ENCODE data around the gene CCL5. TPM values are rescaled to one million over a fixed set of nuclear protein-coding genes. Genes with fewer than 3 reads are reported as not detected.

The CCL5 gene
- total RNA-seq, 1 experiment from 2014 or later, result 7.0 TPM

GRCh38 chr17:35842239-35842638 lies 37.9 kb downstream of the CCL5 start:
- Mint-ChIP-seq H3K9me3 (ENCODE audit: low read depth, unreplicated experiment) (no peaks in the 10 kb centered on the region), H3K4me1 (ENCODE audit: low read depth, unreplicated experiment) (no peaks in the 10 kb centered on the region), H3K27me3 (ENCODE audit: unreplicated experiment) (no peaks in the 10 kb centered on the region), H3K36me3 (ENCODE audit: insufficient read depth, unreplicated experiment) (peaks cover 69% of the 10 kb centered on the region), H3K4me3 (ENCODE audit: low read depth, unreplicated experiment) (no peak overlapping the region), H3K27ac (ENCODE audit: unreplicated experiment) (no peak overlapping the region)
- intact Hi-C loops (cut with micrococcal nuclease; ENCODE audit: unreplicated experiment), result no loop called here
- CTCF ChIA-PET, result interaction anchor here (0.8 kb wide), 1 partner anchor 12 kb away, joined by 5 read pairs; no protein-coding TSS in a partner anchor
- DNase-seq, result no peak
- no TSS peak for BruUV-seq (replicated peaks)
- no peak for TF ChIP-seq CTCF (IDR thresholded peaks at IDR 0.05; ENCODE audit: unreplicated experiment)

- H3K27me3 Mint-ChIP-seq (ENCODE audit: unreplicated experiment), result no peaks in the 10 kb centered on the region
- no peak for TF ChIP-seq CTCF (IDR thresholded peaks at IDR 0.05; ENCODE audit: unreplicated experiment)
- CTCF ChIA-PET, result interaction anchor here (0.5 to 0.8 kb wide), 4 partner anchors 12 to 239 kb away, joined by 3 to 5 read pairs (median 4); no protein-coding TSS in a partner anchor
- no TSS peak for BruUV-seq (replicated peaks)
- no peak for DNase-seq
- H3K9me3 Mint-ChIP-seq (ENCODE audit: low read depth, unreplicated experiment), result no peaks in the 10 kb centered on the region
- intact Hi-C loops (cut with micrococcal nuclease; ENCODE audit: unreplicated experiment), result no loop called here
- no peak overlapping the region for H3K4me3 Mint-ChIP-seq (ENCODE audit: low read depth, unreplicated experiment)
- H3K4me1 Mint-ChIP-seq (ENCODE audit: low read depth, unreplicated experiment), result no peaks in the 10 kb centered on the region
- H3K36me3 Mint-ChIP-seq (ENCODE audit: insufficient read depth, unreplicated experiment), result peaks cover 71% of the 10 kb centered on the region
- H3K27ac Mint-ChIP-seq (ENCODE audit: unreplicated experiment), result no peak overlapping the region
Measured at GRCh38 chr17:35841505-35841904, 38.7 kb downstream of the CCL5 start.

GRCh38 chr17:35841101-35841500 lies 39.1 kb downstream of the CCL5 start:
- intact Hi-C loops (cut with micrococcal nuclease; ENCODE audit: unreplicated experiment), result no loop called here
- peaks cover 71% of the 10 kb centered on the region for H3K36me3 Mint-ChIP-seq (ENCODE audit: insufficient read depth, unreplicated experiment)
- no peak overlapping the region for H3K27ac Mint-ChIP-seq (ENCODE audit: unreplicated experiment)
- no peak for TF ChIP-seq CTCF (IDR thresholded peaks at IDR 0.05; ENCODE audit: unreplicated experiment)
- H3K4me3 Mint-ChIP-seq (ENCODE audit: low read depth, unreplicated experiment), result no peak overlapping the region
- no TSS peak for BruUV-seq (replicated peaks)
- no peaks in the 10 kb centered on the region for H3K9me3 Mint-ChIP-seq (ENCODE audit: low read depth, unreplicated experiment)
- H3K27me3 Mint-ChIP-seq (ENCODE audit: unreplicated experiment), result no peaks in the 10 kb centered on the region
- DNase-seq, result no peak
- CTCF ChIA-PET, result interaction anchor here (0.5 to 0.7 kb wide), 3 partner anchors 25 to 238 kb away, joined by 3 to 4 read pairs (median 4); no protein-coding TSS in a partner anchor
- H3K4me1 Mint-ChIP-seq (ENCODE audit: low read depth, unreplicated experiment), result no peaks in the 10 kb centered on the region

- H3K9me3 Mint-ChIP-seq (ENCODE audit: low read depth, unreplicated experiment), result no peaks in the 10 kb centered on the region
- H3K27me3 Mint-ChIP-seq (ENCODE audit: unreplicated experiment), result no peaks in the 10 kb centered on the region
- intact Hi-C loops (cut with micrococcal nuclease; ENCODE audit: unreplicated experiment), result no loop called here
- no TSS peak for BruUV-seq (replicated peaks)
- DNase-seq, result no peak
- H3K4me3 Mint-ChIP-seq (ENCODE audit: low read depth, unreplicated experiment), result no peak overlapping the region
- H3K36me3 Mint-ChIP-seq (ENCODE audit: insufficient read depth, unreplicated experiment), result peaks cover 76% of the 10 kb centered on the region
- CTCF ChIA-PET, result no interaction called here
- H3K4me1 Mint-ChIP-seq (ENCODE audit: low read depth, unreplicated experiment), result no peaks in the 10 kb centered on the region
- no peak for TF ChIP-seq CTCF (IDR thresholded peaks at IDR 0.05; ENCODE audit: unreplicated experiment)
- no peak overlapping the region for H3K27ac Mint-ChIP-seq (ENCODE audit: unreplicated experiment)
Measured at GRCh38 chr17:35825206-35825605, 55.0 kb downstream of the CCL5 start.

Other genes starting within 250 kb of the CCL5 start
- 0.95 and 1.4 TPM in 2 replicates for gene RASL10B, start 148.7 kb downstream of the CCL5 start, total RNA-seq (2022)
- gene GAS2L2, start 127.1 kb downstream of the CCL5 start, total RNA-seq (2022), result not detected in 2 replicates
- not detected in 2 replicates for gene C17orf50, start 119.5 kb downstream of the CCL5 start, total RNA-seq (2022)
- gene MMP28, start 84.7 kb downstream of the CCL5 start, total RNA-seq (2022), result not detected in 2 replicates
- 284 and 286 TPM in 2 replicates for gene TAF15, start 70.9 kb downstream of the CCL5 start, total RNA-seq (2022)
- gene HEATR9, start 11.5 kb downstream of the CCL5 start, total RNA-seq (2022), result not detected in 2 replicates
- gene RDM1, start 50.4 kb upstream of the CCL5 start, total RNA-seq (2022), result 6.2 and 6.5 TPM in 2 replicates
- not detected in 2 replicates for gene LYZL6, start 63.4 kb upstream of the CCL5 start, total RNA-seq (2022)
- gene CCL16, start 101.1 kb upstream of the CCL5 start, total RNA-seq (2022), result not detected in 2 replicates
- not detected in 2 replicates for gene CCL14, start 106.4 kb upstream of the CCL5 start, total RNA-seq (2022)
- 0.42 TPM in 1 of 2 replicates, not detected in the other for gene CCL15, start 121.2 kb upstream of the CCL5 start, total RNA-seq (2022)
- not detected in 2 replicates for gene CCL23, start 137.6 kb upstream of the CCL5 start, total RNA-seq (2022)
- gene CCL18, start 183.9 kb upstream of the CCL5 start, total RNA-seq (2022), result not detected in 2 replicates
- not detected in 2 replicates for gene CCL3, start 209.8 kb upstream of the CCL5 start, total RNA-seq (2022)
- gene CCL4, start 223.5 kb upstream of the CCL5 start, total RNA-seq (2022), result not detected in 2 replicates